ENCODE measurements around the gene SNAP25. TPM values are rescaled to one million over a fixed set of nuclear protein-coding genes. Genes with fewer than 3 reads are reported as not detected.

The SNAP25 gene
- total RNA-seq, 1 experiment from 2014 or later, result 0.39 TPM

GRCh38 chr20:10260316-10260715 is 41.7 kb downstream of the SNAP25 start:
- H3K4me2 ChIP-seq (ENCODE audit: low read length), result no peak overlapping the region
- ChIA-PET CTCF (no interaction called here), POLR2A (no interaction called here), RAD21 (ENCODE audit: low non-redundant PET in 1 of 2, low total read pairs in 2 of 2, uncharacterized antibody in 2 of 2, unreplicated experiment in 2 of 2) (no interaction called here)
- H3K27me3 ChIP-seq (ENCODE audit: insufficient read depth, low read length), result peaks cover 15% of the 10 kb centered on the region; the same call in 1 of the 2 replicates
- intact Hi-C loops (cut with micrococcal nuclease), result no loop called here
- ATAC-seq (no peak), DNase-seq (ENCODE audit: low read depth, low spot score) (no peak)
- no peaks in the 10 kb centered on the region for H3K36me3 ChIP-seq (ENCODE audit: control insufficient read depth in 1 of 2, insufficient read depth in 2 of 2, low read length in 2 of 2)
- H3K27ac ChIP-seq (ENCODE audit: low read depth, low read length), result no peak overlapping the region
- no peak overlapping the region for H2AFZ ChIP-seq (ENCODE audit: low read depth, low read length, poor library complexity, severe bottlenecking)
- no peak for TF ChIP-seq SRF (IDR thresholded peaks at IDR 0.05; ENCODE audit: low read depth)
- no peak for TF ChIP-seq ELF1 (IDR thresholded peaks at IDR 0.05; ENCODE audit: borderline replicate concordance, low read depth)
- TF ChIP-seq REST (IDR thresholded peaks at IDR 0.05; ENCODE audit: low read depth), result no peak
- no peak for TF ChIP-seq EZH2 (IDR thresholded peaks at IDR 0.05)
- no peak for TF ChIP-seq YY1 (IDR thresholded peaks at IDR 0.05; ENCODE audit: extremely low read depth, insufficient replicate concordance, low read depth, low read length)
- TF ChIP-seq ZFX (IDR thresholded peaks at IDR 0.05), result no peak
- TF ChIP-seq EGR1 (IDR thresholded peaks at IDR 0.05; ENCODE audit: low read depth), result no peak
- no peak for TF ChIP-seq JUND (IDR thresholded peaks at IDR 0.05)
- no peak for TF ChIP-seq CBX3 (IDR thresholded peaks at IDR 0.05; ENCODE audit: low read depth)
- no peak for TF ChIP-seq ZBTB33 (IDR thresholded peaks at IDR 0.05; ENCODE audit: extremely low read depth, insufficient replicate concordance, low read length)
- no peak for TF ChIP-seq ZNF274 (IDR thresholded peaks at IDR 0.05; ENCODE audit: low read depth, low read length)
- TF ChIP-seq SP1 (IDR thresholded peaks at IDR 0.05; ENCODE audit: low read depth), result no peak
- TF ChIP-seq POLR2A (IDR thresholded peaks at IDR 0.05; ENCODE audit: borderline replicate concordance, extremely low read depth, insufficient read depth, insufficient read length), result no peak
- TF ChIP-seq CTCF (IDR thresholded peaks at IDR 0.05 in 2 of 3, conservative IDR thresholded peaks at IDR 0.05 in 1 of 3; ENCODE audit: borderline replicate concordance in 1 of 3, insufficient read depth in 1 of 3, low read depth in 2 of 3, low read length in 2 of 3), result no peak
- TF ChIP-seq ATF3 (IDR thresholded peaks at IDR 0.05), result no peak
- no peak for TF ChIP-seq MAX (IDR thresholded peaks at IDR 0.05)
- TF ChIP-seq SIN3A (IDR thresholded peaks at IDR 0.05; ENCODE audit: low read depth), result no peak
- TF ChIP-seq CEBPB (IDR thresholded peaks at IDR 0.05; ENCODE audit: low read depth), result no peak
- no TSS peak for BruUV-seq (replicated peaks)
- H3K79me2 ChIP-seq (ENCODE audit: insufficient read depth, low read length), result no peaks in the 10 kb centered on the region
- no peaks in the 10 kb centered on the region for H3K9me2 ChIP-seq (ENCODE audit: insufficient read depth)
- H3K9me3 ChIP-seq (ENCODE audit: control insufficient read depth in 1 of 2, insufficient read depth in 1 of 2, low read depth in 1 of 2, low read length in 2 of 2), result no peaks in the 10 kb centered on the region
- H3K9ac ChIP-seq (ENCODE audit: low read length), result no peak overlapping the region
- H3K4me3 ChIP-seq (replicated peaks in 1 of 2; ENCODE audit: low read depth in 1 of 2, low read length in 2 of 2), result no peak overlapping the region
- H4K20me1 ChIP-seq (ENCODE audit: insufficient read depth), result no peaks in the 10 kb centered on the region
- H3K4me1 ChIP-seq (ENCODE audit: control insufficient read depth in 1 of 2, insufficient read depth in 2 of 2, low read length in 2 of 2), result no peaks in the 10 kb centered on the region
